SW 1271 (cell line): Measurements from ENCODE around the gene MCAT.

Experiments used
- DNase-seq, 2 experiments: peaks; one replicate each; lab custom pipeline; 2025; lab: John Stamatoyannopoulos, UW

Gene MCAT

GRCh38 chr22:43172191-43172590 lies 29.0 kb upstream of the MCAT start:
- no peak for DNase-seq

- DNase-seq, result no peak
These were observed 28.4 kb upstream of the MCAT start for GRCh38 chr22:43171607-43172006.

DNA sequence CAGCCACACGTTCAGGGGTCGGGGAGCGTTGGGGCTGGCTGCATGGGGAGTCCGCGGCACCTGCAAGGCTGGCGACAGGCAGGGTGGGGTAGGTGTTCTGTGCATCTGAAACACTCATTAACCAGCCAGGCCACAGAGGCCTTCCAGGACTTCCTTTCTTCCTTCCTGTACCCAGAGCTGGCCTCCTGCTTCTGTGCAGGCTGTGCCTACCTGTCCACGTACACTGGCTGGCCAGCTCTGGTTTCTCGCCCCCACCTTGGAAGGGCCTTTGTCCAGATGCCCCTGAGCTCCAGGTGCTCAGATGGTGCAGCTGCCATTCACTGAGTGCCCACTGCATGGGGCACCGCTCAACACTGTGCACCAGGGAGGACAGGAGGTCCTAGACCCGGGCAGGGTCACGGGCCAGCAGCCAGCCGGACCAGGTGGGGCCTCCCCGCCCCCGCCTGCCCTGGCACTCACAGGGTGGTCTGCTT lies 27.9 kb upstream of the MCAT start:
- DNase-seq, result no peak

DNA sequence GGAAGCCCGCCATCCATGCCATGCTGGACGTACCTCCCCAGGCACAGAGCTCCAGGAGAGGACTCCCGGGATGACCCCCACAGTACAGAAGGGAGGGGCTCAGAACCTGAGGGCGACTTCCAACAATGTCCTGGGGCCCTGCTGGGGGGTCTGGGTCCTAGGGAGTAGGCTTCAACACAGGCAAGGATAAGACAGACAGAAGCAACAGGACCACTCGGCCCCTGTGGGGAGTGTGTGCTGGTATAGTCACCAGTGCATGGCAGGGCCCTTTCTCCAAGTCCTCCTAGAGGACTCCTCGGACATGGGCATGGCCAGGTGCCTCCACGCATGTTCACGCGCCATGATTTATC lies 26.9 kb upstream of the MCAT start:
- DNase-seq, result no peak

GRCh38 chr22:43169310-43170130 lies 26.3 kb upstream of the MCAT start:
- DNase-seq, result no peak

- no peak for DNase-seq
These were observed 25.5 kb upstream of the MCAT start for GRCh38 chr22:43168471-43169309.

GRCh38 chr22:43167001-43167589 lies 23.9 kb upstream of the MCAT start:
- DNase-seq, result no peak

DNA sequence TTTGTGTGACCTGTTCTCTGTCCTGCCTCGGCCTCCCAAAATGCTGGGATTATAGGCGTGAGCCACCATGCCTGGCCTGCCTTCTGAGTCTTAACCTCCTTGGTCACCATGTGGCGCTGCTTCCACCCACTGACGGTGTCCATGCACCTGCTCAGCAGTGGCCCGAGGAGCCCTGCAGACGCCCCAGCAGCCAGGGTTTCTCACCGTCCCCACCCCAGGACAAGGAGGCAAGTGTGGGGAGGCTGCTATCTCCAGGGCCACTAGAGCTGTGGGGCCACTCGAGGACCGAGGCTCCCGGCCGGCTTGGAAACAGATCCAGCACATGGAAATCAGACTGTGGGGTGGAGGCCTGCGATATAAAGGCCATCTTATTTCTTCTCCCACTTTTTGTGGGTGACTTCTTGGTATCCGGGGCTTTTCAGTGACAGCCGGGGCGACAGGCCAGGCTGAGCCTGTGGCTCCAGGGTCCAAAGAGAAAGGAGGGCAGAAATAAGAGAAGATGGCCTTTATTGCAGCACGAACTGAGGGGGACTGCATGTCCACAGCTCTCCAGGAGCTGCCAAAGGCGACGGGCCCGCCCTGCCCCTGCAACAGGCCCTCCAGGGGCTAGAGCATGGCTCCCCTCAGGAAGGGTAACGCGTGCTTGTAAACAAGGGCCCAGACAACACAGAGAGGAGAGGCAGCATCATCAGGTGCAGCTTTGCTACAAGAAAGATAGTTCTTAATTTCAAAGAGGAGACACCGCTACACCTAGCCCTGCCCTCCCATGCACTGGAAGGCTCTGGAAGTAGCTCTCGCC lies 23.1 kb upstream of the MCAT start:
- DNase-seq, result no peak

DNA sequence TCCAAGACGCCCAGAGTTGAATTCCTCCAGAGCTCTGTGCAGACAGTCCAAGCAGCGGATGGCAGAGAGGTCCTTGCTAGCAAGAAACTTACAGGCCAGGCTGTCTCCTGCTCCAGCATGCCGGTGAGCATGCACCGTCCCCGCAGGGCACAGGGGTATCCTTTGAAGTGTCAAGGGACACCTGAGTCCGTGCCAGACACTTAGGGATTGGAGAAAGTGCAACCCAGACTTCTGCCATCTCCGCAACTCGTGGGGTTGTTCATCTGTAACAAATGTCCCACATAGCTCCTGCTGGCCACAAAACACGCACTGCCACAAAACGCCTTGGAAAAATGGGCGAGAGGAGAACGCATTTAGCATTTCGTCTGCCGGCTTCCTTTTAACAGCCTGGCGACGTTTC lies 21.4 kb upstream of the MCAT start:
- no peak for DNase-seq

DNA sequence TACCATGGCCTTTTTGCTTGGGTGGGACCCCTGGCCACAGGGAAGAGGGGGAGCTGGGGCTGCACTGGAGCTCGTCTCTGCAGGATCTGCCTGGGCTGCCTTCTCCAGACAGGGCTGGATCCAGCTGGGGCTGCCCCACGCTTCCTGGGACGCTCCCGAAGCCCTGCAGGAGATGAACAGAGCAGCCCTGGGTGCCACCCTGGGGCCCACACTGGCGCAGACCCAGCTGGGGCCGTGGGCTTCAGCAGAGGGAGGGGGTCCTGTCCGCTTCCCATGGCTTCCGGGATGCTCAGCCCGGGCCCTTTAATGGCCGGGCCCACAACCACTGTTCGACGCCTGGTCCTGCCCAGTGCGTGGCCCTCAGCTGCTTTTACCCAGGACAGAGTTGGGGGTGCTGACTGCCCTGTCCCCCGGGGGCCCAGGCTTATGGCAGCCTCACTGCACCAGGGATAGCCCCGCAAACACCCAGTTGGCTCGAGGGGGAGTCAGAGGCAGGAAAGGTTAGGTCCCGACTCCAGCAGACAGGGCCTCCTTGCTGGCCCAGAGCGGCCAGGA lies 20.1 kb upstream of the MCAT start:
- no peak for DNase-seq

DNA sequence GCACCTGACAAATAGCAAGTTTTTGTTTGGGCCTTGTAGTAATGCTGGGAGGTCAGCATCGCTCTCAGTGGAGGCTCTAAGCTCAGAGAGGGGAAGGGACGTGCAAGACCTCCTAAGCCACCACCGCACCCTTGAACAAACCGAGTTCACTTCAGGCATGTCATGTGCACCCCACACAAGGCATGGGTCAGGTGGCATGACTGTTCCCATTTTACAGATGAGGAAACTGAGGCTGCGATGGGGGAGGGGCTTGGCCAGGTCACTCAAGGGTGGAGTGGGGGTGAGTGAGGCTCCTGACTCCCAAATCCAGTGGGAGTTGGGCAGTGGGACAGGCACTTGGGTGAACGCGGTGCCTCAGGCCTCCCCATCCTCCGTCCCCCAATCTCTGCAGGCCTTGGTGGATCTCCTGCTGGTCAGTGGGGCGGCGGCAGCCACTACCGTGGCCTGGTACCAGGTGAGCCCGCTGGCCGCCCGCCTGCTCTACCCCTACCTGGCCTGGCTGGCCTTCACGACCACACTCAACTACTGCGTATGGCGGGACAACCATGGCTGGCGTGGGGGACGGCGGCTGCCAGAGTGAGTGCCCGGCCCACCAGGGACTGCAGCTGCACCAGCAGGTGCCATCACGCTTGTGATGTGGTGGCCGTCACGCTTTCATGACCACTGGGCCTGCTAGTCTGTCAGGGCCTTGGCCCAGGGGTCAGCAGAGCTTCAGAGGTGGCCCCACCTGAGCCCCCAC lies 19.4 kb upstream of the MCAT start:
- DNase-seq, result no peak

GRCh38 chr22:43160497-43161126 lies 17.4 kb upstream of the MCAT start:
- DNase-seq, result no peak

GRCh38 chr22:43159484-43160178 lies 16.4 kb upstream of the MCAT start:
- DNase-seq, result no peak

DNA sequence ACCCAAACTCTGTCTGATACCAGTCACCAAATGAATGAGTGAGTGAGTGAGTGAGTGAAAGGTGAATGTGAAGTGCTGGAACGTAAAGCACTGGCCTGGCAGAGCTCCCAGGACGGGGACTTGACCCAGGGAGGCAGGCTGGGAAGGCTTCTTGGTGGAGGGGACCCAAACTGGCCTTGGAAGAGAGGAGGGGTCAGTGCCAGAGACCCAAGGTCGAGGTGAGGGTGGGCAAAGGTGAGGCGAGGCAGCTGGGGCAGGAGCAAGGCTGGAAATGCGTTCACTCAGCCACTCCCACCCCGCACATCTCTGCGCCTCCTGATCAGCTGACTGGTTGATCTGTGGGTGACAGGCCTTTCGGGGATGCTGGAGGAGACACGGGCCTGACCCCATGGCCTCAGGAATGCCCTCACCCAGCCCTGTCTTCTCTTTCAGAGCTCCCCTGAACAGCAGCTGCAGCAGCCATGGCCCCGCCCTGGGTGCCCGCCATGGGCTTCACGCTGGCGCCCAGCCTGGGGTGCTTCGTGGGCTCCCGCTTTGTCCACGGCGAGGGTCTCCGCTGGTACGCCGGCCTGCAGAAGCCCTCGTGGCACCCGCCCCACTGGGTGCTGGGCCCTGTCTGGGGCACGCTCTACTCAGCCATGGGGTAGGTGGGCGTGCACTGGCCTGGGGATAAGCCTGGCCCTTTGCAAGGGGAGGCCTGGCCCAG lies 15.7 kb upstream of the MCAT start:
- no peak for DNase-seq

GRCh38 chr22:43157874-43158546 lies 14.8 kb upstream of the MCAT start:
- no peak for DNase-seq

DNA sequence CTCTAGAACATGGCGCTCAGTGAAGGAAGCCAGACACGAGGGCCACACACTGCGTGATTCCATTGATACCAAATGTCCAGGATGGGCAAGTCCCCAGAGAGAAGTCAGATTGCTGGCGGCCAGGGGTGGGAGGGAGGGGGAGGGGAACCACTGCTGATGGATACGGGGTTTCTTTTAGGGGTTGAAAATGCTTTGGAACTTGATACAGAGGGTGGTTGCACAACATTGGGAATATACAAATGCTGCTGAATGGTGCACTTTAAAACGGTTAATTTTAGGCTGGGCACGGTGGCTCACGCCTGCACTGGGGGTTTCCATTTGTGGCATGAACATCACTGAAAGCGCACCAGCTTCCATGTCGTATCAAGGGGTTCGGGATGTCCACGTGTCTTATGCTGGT lies 13.2 kb upstream of the MCAT start:
- DNase-seq, result no peak

DNA sequence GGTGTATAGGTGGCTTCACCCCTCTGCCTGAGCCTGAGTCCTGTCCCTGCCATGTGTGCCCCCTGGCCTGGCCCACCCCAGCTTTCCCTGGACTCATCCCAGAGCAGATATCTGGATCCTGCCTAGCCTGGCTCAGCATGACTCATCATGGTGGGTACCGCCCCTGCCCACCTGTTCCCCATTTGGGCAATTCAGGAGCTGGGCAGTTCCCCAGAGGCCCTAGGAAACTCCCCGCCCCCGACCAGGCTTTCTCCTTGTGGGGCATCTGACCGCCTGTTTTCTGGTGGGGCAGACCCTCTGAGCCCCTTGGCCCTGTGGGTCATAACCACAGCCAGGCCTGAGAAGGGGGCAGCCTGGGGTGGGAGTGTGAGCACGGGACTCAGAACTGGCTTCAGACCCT lies 12.6 kb upstream of the MCAT start:
- no peak for DNase-seq

- no peak for DNase-seq
These were observed 11.8 kb upstream of the MCAT start for GRCh38 chr22:43154887-43155536.
